Activated CD4-positive, alpha-beta T cell treated with anti-CD3 and anti-CD28 coated beads for 4 hours (primary cell): ENCODE results near the gene ZNF362.

Source experiments
- DNase-seq, 2 donors: peaks; one replicate each; pipeline ENCODE4 v3.0.0-alpha.2; 2020

The ZNF362 gene

GRCh38 chr1:33330906-33331305 lies 74.6 kb downstream of the ZNF362 start:
- DNase-seq = no peak

GRCh38 chr1:33331444-33332356 lies 75.4 kb downstream of the ZNF362 start:
- no peak for DNase-seq

GRCh38 chr1:33332357-33332789 lies 76.1 kb downstream of the ZNF362 start:
- no peak for DNase-seq

GRCh38 chr1:33332881-33333280 lies 76.6 kb downstream of the ZNF362 start:
- no peak for DNase-seq

- no peak for DNase-seq
Measured at GRCh38 chr1:33334081-33334552, 77.8 kb downstream of the ZNF362 start.

GRCh38 chr1:33335020-33335419 lies 78.7 kb downstream of the ZNF362 start:
- no peak for DNase-seq

- DNase-seq = no peak
Measured at GRCh38 chr1:33336580-33336979, 80.3 kb downstream of the ZNF362 start.

GRCh38 chr1:33337441-33337840 lies 81.1 kb downstream of the ZNF362 start:
- DNase-seq = no peak

GRCh38 chr1:33338048-33338439 lies 81.8 kb downstream of the ZNF362 start:
- DNase-seq = no peak

- DNase-seq = no peak
Measured at GRCh38 chr1:33338440-33339211, 82.3 kb downstream of the ZNF362 start.

- no peak for DNase-seq
Measured at GRCh38 chr1:33339413-33339812, 83.1 kb downstream of the ZNF362 start.

GRCh38 chr1:33341190-33341589 lies 84.9 kb downstream of the ZNF362 start:
- no peak for DNase-seq

GRCh38 chr1:33342041-33342723 lies 85.9 kb downstream of the ZNF362 start:
- DNase-seq = no peak

GRCh38 chr1:33343539-33343938 lies 87.2 kb downstream of the ZNF362 start:
- no peak for DNase-seq

GRCh38 chr1:33344896-33345560 lies 88.7 kb downstream of the ZNF362 start:
- DNase-seq = no peak

- DNase-seq = no peak
Measured at GRCh38 chr1:33346533-33346926, 90.2 kb downstream of the ZNF362 start.

GRCh38 chr1:33346927-33347649 lies 90.8 kb downstream of the ZNF362 start:
- no peak for DNase-seq

- no peak for DNase-seq
Measured at GRCh38 chr1:33347650-33347992, 91.3 kb downstream of the ZNF362 start.

- DNase-seq = no peak
Measured at GRCh38 chr1:33348194-33348593, 91.9 kb downstream of the ZNF362 start.

GRCh38 chr1:33348676-33349080 lies 92.4 kb downstream of the ZNF362 start:
- peak; percentile 34 to 56 for DNase-seq

GRCh38 chr1:33349081-33349759 lies 92.9 kb downstream of the ZNF362 start:
- DNase-seq = peak; percentile 21 to 36
